HAP-1 (cell line): ENCODE results near the gene DLST.
A peak's percentile ranks its signal among the peaks of the same experiment; 100 is the strongest.

Experiments
- DNase-seq, 2 experiments: peaks; one replicate each; pipeline ENCODE4 v3.0.0-alpha.2; 2016 to 2020; ENCODE audit warnings: low spot score in 2 of 2
- H3K27me3 ChIP-seq: fragments of 250-450 bp; sonication (Bioruptor Pico); 2 replicates; pipeline ENCODE4 v1.5.1; 2020; ENCODE audit warnings: low read depth, mild to moderate bottlenecking, moderate library complexity
- H3K36me3 ChIP-seq: fragments of 250-450 bp; sonication (Bioruptor Pico); replicated peaks from 2 replicates; pipeline ENCODE4 v1.5.1; 2020; ENCODE audit warnings: mild to moderate bottlenecking
- H3K4me1 ChIP-seq: fragments of 250-450 bp; sonication (Bioruptor Pico); 2 replicates; pipeline ENCODE4 v1.5.1; 2020; ENCODE audit warnings: mild to moderate bottlenecking
- H3K4me3 ChIP-seq: fragments of 250-450 bp; sonication (Bioruptor Pico); 2 replicates; pipeline ENCODE4 v1.5.1; 2020; ENCODE audit warnings: mild to moderate bottlenecking, moderate library complexity
- H3K9me3 ChIP-seq: fragments of 250-450 bp; sonication (Bioruptor Pico); 2 replicates; pipeline ENCODE4 v1.5.1; 2020; ENCODE audit warnings: mild to moderate bottlenecking, moderate library complexity
- in situ Hi-C: fragments of 300-500 bp; cut with MboI; formaldehyde crosslinking; loops from 3 replicates; pipeline ENCODE4 v1.14.3; 2020; ENCODE audit warnings: low sequenced_read_pairs, inconsistent platforms, mixed read lengths

DLST gene

DNA sequence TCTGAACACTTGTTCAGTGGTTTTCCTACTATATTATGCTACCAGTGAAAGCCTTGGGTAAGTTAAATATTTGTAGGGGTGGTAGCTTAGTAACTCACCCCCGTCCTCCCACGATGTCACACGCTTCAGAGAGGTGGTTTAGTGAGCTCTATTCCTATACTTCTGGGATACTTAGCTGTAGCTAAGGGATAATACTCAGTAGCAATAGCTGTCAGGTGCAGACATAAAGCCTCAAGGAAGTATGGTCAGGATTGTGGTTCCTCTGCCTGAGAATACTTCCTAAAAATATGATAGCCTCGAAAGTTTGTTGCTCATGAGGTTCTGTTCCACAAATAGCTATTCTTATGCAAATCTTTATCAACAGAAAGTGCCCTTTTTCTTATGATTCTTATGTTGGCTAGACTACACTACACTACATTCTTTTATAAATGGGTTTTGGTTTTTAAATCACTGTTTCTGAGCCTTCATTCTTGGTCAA lies 11.9 kb downstream of the DLST start:
- peaks cover 4% of the 10 kb centered on the region for H3K4me1 ChIP-seq
- DNase-seq, result no peak
- no peaks in the 10 kb centered on the region for H3K9me3 ChIP-seq
- in situ Hi-C loops, result no loop called here
- H3K27me3 ChIP-seq, result no peaks in the 10 kb centered on the region
- no peak overlapping the region for H3K4me3 ChIP-seq
- H3K36me3 ChIP-seq, result peaks cover 96% of the 10 kb centered on the region

DNA sequence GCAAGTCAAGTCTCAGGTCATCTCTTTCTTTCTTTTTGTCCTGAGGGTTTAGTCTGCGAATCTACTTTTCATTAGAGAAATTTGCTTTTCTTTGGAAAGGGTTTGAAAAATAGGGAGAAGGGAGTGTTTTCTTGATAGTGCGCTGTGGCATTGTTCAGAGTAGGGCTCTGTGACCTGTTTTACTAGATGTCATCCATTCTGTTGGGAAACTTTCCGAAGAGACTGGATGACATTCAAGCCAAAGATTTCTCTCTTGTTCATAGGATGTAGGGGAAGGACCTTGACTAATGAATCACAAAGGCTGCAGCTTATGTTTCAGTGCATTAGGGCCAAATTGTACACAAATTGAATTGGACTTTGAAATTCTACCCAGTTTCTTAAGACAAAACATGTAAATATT lies 14.7 kb downstream of the DLST start:
- no peak for DNase-seq
- H3K9me3 ChIP-seq, result no peaks in the 10 kb centered on the region
- in situ Hi-C loops, result no loop called here
- no peaks in the 10 kb centered on the region for H3K4me1 ChIP-seq
- peaks cover 100% of the 10 kb centered on the region for H3K36me3 ChIP-seq
- no peak overlapping the region for H3K4me3 ChIP-seq
- H3K27me3 ChIP-seq, result no peaks in the 10 kb centered on the region

DNA sequence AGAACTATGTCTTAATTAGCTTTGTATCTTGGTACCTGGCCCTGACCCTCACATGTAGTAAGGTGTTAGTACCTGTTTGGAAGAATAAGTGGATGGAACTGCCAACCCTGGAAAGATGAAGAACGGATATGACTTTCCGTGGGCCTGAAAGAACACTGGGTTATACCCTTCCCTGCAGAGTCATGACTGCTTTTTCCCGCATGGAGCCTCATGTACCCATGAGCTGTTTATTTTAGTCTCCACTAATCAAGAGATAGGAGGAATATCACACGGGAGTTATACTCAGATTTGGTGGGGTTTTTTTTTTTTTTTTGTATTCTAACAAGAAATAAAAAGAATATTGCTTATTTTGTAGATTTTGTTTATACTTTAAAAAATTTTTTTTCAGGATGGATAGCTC lies 15.9 kb downstream of the DLST start:
- Histone ChIP-seq H3K9me3 (no peaks in the 10 kb centered on the region), H3K4me3 (no peak overlapping the region), H3K4me1 (no peaks in the 10 kb centered on the region), H3K36me3 (peaks cover 100% of the 10 kb centered on the region), H3K27me3 (no peaks in the 10 kb centered on the region)
- DNase-seq, result no peak
- in situ Hi-C loops, result no loop called here

DNA sequence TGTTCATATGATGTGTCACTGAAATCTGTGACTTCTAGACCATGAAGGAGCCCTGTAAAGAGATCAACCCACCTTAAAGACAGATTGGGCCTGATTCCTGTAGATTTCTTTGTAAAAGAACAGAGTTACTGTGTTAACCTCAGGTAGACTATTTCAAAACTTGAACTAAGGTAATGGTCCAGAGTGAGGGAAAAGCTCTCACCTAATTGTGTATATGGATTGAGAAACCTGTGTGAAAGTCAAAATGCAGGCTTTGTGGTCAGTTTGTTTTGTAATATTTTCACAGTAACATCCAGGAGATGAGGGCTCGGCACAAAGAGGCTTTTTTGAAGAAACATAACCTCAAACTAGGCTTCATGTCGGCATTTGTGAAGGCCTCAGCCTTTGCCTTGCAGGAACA lies 16.4 kb downstream of the DLST start:
- H3K4me3 ChIP-seq, result no peak overlapping the region
- no peak for DNase-seq
- in situ Hi-C loops, result no loop called here
- no peaks in the 10 kb centered on the region for H3K4me1 ChIP-seq
- H3K36me3 ChIP-seq, result peaks cover 100% of the 10 kb centered on the region
- no peaks in the 10 kb centered on the region for H3K9me3 ChIP-seq
- H3K27me3 ChIP-seq, result no peaks in the 10 kb centered on the region

DNA sequence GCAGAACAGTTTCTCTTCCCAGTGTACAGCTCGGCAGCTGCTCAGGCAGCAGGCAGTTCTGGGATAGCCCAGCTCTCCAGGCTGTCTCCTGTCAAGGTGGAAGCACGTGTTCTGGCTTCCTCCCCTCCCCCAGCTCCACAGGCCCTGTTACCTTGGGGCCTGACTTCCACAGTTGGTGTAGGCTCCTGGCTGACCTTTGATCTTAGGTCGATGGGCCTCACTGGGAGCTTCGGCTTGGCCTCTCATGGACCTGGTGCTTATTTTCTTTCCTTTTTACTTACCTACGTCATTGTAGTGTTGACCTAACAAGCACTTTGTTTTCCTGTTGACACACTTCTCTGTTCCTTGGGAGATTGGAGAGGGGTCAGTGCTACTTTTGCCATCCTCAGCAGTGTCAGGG lies 17.0 kb downstream of the DLST start:
- no peak for DNase-seq
- H3K36me3 ChIP-seq, result peaks cover 96% of the 10 kb centered on the region
- H3K4me3 ChIP-seq, result no peak overlapping the region
- in situ Hi-C loops, result no loop called here
- H3K9me3 ChIP-seq, result no peaks in the 10 kb centered on the region
- H3K4me1 ChIP-seq, result no peaks in the 10 kb centered on the region
- no peaks in the 10 kb centered on the region for H3K27me3 ChIP-seq

DNA sequence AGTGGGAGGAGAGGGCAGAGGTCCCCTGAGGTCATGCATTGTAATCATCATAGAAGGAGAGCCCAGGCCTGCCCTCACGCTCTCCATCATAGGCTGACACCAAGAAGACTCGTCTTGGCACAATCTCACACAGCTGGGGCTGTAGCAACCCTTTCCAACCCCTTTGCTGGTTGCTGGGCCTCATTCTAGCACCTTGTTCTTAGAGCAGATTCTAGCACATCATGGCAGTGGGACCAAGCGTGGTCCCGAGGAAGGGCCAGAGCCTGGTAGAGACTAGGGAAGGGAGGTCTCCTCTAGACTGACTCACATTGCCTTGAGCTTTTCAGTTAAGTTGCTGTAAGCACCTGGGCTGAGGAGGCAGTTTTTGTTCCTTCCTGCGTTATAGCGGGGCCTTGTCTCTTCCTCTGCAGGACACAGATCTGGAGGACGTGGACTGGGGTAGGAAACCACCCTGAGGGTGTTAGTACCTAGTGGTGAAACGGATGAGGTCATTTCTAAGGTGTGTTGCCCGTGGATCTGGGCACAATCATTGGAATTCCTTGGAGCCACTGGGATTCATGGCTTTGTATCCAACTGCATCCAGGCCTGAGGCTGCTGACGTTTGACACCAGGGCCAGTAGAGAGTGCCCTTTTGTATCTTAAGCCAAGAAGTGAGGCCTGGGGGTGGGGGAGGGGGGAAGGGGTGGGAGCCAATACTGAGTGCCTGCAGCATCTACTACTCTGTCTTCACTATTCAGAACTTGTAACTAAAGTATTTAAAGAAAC lies 21.4 kb downstream of the DLST start:
- no peak for DNase-seq
- Histone ChIP-seq H3K4me1 (no peaks in the 10 kb centered on the region), H3K27me3 (no peaks in the 10 kb centered on the region), H3K36me3 (peaks cover 75% of the 10 kb centered on the region), H3K9me3 (no peaks in the 10 kb centered on the region), H3K4me3 (no peak overlapping the region)
- in situ Hi-C loops, result no loop called here

DNA sequence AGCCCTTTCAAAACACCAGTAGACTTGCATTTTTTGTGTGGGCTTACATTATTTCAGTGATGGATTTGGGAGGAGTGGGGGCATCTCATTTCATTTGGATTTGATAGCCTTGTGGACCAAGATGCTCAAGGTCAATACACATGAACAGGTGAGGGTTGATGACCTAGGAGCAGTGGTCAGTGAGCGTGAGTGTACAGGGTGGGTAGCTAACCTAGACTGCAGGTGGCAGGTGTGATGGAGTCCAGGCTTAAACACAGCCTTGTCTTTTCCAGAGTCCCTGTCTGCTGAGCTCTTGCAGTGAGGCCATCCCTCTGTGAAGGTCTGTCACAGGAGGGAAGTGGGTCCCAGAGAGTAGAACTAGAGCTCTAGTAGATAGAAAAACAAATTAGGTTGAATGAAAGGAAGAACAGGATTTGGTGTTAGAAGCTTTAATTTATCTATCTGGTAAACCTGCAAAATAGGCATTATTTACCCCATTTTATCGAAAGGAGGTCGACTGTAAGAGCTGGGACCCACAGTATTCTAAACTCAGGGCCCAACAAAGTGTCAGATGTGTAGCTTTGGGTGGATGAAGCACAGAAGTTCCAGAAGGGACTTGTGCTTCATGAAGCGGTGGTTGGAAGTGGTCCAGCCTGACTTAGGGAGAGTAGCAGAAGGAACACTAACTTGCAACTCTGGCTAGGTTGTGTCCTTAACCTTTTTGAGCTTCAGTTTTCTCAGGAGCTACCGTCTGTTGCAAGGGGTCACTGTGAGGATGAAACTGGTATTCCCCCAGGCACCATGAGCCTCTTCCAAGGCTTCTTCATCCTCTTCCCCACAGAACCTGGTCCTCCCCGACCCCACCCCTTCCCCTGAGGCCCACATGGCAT lies 23.2 kb downstream of the DLST start:
- in situ Hi-C loops, result no loop called here
- no peak for DNase-seq
- H3K9me3 ChIP-seq, result no peaks in the 10 kb centered on the region
- H3K27me3 ChIP-seq, result no peaks in the 10 kb centered on the region
- no peaks in the 10 kb centered on the region for H3K4me1 ChIP-seq
- peaks cover 57% of the 10 kb centered on the region for H3K36me3 ChIP-seq
- no peak overlapping the region for H3K4me3 ChIP-seq

DNA sequence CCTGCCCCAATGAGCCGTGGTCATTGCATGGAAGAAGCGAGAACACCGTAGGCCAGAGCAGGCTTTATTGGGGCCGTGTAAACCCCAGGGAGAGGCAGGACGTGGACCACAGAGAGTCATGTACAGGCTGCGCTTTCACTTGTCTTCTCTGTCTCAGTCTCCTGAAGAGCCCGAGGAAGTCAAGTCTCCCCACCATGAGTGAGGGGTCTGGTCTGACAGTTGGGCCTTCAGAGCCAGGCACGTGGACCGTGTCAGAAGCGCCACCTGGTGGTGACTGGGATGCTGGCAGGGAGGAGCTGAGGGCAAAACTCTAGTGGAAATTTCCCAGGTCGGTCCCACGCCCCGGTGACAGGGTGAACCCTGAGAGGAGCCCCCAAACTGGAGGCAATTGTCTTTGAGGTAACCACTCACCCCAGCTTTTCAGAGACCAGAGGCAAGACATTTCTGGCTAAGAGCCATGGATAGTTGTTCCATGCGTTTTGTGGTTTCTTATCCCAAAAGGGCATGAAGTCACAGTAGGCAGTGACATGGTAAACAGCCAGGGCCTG lies 24.0 kb downstream of the DLST start:
- Histone ChIP-seq H3K4me3 (no peak overlapping the region), H3K36me3 (peaks cover 49% of the 10 kb centered on the region), H3K9me3 (no peaks in the 10 kb centered on the region), H3K27me3 (no peaks in the 10 kb centered on the region), H3K4me1 (no peaks in the 10 kb centered on the region)
- DNase-seq, result peak; percentile 41 to 83
- in situ Hi-C loops, result no loop called here

DNA sequence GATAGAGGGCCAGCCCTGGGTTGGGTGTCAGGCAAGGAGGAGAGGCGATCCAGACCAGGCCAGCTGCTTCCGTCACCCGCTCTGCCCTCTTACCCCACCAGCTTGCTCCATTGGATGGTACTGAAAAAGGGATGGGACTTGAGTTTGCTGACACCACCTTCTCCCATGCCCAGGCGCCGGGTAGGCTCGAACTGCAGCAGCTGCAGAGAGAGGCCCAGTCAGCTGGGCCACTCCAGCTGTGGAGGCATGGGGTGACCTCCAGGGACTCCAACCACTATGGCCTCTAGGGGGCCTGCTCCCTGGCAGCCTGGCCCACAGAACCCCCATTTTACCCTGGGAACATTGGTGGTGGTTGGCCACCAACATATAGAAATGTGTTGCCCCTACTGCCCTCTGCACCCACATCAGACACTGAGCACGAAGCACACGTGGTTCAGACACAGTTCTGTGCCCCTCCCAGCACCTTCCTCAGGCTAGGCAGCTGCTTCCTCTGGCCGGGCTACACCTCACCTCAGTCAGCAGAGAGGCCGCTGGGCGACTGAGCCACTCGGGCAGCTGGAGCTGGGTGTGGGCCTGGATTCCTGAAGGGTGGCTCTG lies 25.3 kb downstream of the DLST start:
- Histone ChIP-seq H3K4me1 (no peaks in the 10 kb centered on the region), H3K27me3 (no peaks in the 10 kb centered on the region), H3K9me3 (no peaks in the 10 kb centered on the region), H3K36me3 (peaks cover 36% of the 10 kb centered on the region), H3K4me3 (no peak overlapping the region)
- no peak for DNase-seq
- in situ Hi-C loops, result no loop called here

DNA sequence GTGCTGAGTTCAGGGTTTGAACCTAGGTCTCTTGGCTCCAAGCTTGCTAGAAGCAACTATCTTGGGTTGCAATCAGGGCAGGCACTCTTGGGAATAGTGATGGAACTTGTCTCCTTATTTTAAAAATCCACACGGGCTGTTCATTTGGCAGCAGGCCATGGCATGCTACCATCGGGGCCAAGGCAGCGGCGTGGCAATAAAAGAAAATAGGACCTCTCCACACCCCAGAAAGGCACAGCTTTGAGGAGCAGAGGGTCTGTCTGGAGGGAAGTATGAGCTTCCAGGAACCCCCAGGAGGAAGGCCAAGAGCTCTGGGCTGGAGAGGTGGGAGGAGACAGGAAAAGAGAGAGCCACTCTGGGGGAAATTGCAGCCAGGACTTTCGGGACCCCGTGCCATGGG lies 26.0 kb downstream of the DLST start:
- in situ Hi-C loops, result no loop called here
- H3K9me3 ChIP-seq, result no peaks in the 10 kb centered on the region

DNA sequence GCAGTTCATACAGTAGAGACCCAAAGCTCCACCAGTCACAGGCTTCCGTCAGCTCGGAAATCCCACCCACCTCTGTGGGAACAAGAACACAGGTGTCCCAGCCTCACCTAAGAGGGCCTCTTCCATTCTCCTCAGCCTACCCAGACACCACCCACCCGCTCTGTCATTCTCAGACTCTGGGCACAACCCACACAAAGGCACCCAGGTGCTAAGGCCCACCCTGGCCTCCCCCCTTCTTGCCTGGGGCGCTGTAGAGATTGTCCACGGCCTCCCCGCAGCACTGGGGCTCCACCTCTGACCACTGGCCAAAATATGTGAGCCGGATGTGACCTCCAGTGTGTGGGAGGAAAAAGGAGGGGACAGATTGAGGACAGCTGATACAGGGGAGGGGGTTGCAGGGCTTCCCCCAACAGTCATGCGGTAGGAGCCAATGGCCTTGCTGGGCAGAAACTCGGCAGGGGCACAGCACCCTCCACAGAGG lies 27.2 kb downstream of the DLST start:
- no peaks in the 10 kb centered on the region for H3K27me3 ChIP-seq
- no peak for DNase-seq
- no peaks in the 10 kb centered on the region for H3K9me3 ChIP-seq
- H3K36me3 ChIP-seq, result peaks cover 23% of the 10 kb centered on the region
- H3K4me1 ChIP-seq, result no peaks in the 10 kb centered on the region
- no peak overlapping the region for H3K4me3 ChIP-seq
- in situ Hi-C loops, result no loop called here

More for the DNA sequence above, 26.0 kb downstream of the DLST start:
- peaks cover 29% of the 10 kb centered on the region for H3K36me3 ChIP-seq
- H3K4me1 ChIP-seq, result no peaks in the 10 kb centered on the region
- no peak overlapping the region for H3K4me3 ChIP-seq
- no peak for DNase-seq
- H3K27me3 ChIP-seq, result no peaks in the 10 kb centered on the region

DNA sequence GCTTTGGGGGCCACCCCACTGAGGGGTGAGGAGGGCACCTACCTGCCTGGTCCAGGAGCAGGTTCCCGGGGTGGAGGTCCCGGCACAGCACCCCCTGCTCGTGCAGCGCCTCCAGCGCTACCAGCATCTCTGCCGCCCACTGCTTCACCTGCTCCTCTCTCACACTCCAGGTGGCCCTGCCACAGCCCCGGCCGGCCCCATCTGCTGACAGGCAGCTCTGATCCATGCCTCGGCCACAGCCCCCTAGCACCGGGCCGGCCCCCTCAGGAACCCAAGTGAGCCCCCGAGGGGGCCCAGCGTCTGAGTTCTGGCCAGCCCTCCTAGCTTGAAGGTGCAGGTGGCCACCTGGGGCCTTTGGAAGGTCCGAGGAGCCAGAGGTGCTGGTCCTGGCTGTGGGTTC lies 27.8 kb downstream of the DLST start:
- Histone ChIP-seq H3K4me3 (no peak overlapping the region), H3K27me3 (no peaks in the 10 kb centered on the region), H3K4me1 (no peaks in the 10 kb centered on the region), H3K36me3 (peaks cover 19% of the 10 kb centered on the region), H3K9me3 (no peaks in the 10 kb centered on the region)
- in situ Hi-C loops, result no loop called here
- no peak for DNase-seq

DNA sequence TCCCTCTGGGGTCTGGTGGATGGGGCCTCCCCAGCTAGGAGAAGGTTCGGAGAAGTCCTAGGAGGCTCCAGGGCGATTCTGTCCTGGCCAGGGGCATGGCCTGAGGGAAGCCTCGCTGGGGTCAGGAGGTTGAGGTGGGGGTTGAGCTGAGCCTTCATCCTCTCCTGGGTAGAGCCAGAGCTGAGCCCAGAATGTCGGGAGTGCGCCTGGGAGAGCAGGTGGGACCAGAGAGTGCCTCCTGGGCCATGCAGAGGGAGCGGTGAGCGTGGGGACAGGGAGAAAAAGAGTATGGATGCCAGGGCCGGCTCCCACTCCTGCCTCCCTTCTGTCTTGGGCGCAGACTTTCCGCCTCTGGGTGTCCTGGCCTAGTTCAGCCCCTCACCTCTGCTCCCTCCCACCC lies 28.2 kb downstream of the DLST start:
- H3K27me3 ChIP-seq, result no peaks in the 10 kb centered on the region
- in situ Hi-C loops, result no loop called here
- no peak for DNase-seq
- no peaks in the 10 kb centered on the region for H3K4me1 ChIP-seq
- H3K36me3 ChIP-seq, result peaks cover 15% of the 10 kb centered on the region
- H3K9me3 ChIP-seq, result no peaks in the 10 kb centered on the region
- no peak overlapping the region for H3K4me3 ChIP-seq
